Lower leg skin (tissue), 3 donors: ENCODE results near the gene LSM5.

Source experiments
- CTCF ChIP-seq, 3 donors: fragments of 450-650 bp; IDR thresholded peaks; one replicate each; pipeline ENCODE4 v1.5.1; 2016; ENCODE audit warnings: antibody characterized with exemption in 3 of 3, mild to moderate bottlenecking in 3 of 3, moderate library complexity in 2 of 3
- POLR2A ChIP-seq, 2 donors: fragments of 450-650 bp; IDR thresholded peaks; one replicate each; pipeline ENCODE4 v1.6.1; 2016 to 2017; ENCODE audit warnings: antibody characterized with exemption in 2 of 2, mild to moderate bottlenecking in 1 of 2, moderate library complexity in 1 of 2

DNA sequence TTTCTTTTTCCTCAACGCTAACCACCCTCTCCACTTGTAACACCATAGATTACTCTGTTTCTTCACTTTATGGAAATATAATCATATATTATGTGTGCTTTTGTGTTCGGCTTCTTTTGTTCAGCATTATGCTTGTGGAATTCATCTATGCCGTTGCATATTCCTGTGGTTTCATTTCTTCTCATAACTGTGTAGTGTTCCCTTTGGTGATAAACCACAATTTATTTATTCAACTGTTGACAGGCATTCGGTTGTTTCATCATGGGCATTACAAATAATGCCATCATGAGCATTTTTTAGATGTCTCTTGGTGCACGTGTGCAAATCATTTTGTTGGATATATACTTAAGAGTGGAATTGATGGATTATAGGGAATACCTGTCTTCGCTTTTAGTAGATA is 17.2 kb upstream of the LSM5 start:
- TF ChIP-seq CTCF (IDR thresholded peaks at IDR 0.05) (no peak), POLR2A (IDR thresholded peaks at IDR 0.05) (no peak)
